Renal cortical epithelial cell (primary cell): Measurements from ENCODE around the gene GSTK1. TPM values are rescaled to one million over a fixed set of nuclear protein-coding genes. Genes with fewer than 3 reads are reported as not detected.

Experiments
- DNase-seq: peaks from one replicate; pipeline ENCODE4 v3.0.0-alpha.2; 2011; ENCODE audit warnings: low read depth
- total RNA-seq: library from RNA; depleted of rRNA; stranded (reverse); fragments of >200 nt; gene quantifications from 2 replicates; pipeline ENCODE4 v1.2.3, GENCODE V29; 2014

The GSTK1 gene
- total RNA-seq, 1 donor from 2014 or later: 123 TPM

DNA sequence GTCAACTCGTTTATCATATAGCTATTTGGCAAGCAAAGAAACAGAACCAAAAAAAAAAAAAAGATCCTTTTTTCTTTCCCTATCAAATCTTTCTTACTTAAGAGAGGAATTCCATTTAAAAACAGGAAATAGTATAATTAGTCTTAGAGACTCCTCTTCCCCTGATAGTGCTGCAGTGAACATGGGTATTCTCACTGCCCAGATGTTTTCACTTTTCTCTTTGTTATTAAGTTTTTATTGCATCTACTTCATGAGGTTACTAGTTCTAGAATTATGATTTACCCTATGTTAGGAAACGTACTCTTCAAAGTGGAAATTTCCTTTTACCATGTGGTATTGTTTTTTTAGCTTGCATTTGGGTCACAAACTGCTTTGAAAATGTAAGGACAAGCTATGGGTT, 33.4 kb downstream of the GSTK1 start:
- no peak for DNase-seq

DNA sequence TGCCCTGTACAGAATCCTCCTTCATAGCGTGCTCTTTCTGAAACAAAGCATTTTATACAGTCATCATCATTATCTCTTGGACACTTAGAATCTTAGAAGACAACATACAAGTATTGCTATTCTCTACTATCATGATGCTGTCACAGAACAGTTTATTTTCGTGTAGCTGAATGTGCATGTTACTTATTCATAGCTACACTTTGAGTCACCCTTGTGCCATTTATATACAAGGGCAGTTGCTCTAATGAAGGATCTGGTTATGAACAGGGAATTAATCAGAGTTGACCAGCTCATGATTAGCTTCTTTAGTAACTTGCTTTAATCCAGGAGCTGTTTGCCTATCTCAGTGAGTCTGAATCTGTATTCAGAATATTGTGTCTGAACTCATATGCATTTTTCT, 36.1 kb downstream of the GSTK1 start:
- peak; percentile 36 for DNase-seq

DNA sequence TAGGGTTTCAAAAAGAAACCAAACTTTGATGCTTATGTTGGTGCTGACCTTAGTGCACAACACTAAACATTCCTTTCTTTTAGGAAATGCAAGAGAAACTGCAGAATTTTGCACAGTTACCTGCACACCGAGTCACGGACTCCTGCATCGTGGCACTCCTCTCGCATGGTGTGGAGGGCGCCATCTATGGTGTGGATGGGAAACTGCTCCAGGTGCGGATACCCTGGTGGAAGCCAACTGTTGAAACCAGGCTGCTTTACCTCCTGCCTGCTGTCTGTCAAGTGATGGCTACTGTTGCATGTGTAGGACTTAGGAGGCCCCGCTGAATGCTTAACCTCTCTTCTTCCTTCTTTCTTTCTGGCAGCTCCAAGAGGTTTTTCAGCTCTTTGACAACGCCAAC, 36.6 kb downstream of the GSTK1 start:
- no peak for DNase-seq

DNA sequence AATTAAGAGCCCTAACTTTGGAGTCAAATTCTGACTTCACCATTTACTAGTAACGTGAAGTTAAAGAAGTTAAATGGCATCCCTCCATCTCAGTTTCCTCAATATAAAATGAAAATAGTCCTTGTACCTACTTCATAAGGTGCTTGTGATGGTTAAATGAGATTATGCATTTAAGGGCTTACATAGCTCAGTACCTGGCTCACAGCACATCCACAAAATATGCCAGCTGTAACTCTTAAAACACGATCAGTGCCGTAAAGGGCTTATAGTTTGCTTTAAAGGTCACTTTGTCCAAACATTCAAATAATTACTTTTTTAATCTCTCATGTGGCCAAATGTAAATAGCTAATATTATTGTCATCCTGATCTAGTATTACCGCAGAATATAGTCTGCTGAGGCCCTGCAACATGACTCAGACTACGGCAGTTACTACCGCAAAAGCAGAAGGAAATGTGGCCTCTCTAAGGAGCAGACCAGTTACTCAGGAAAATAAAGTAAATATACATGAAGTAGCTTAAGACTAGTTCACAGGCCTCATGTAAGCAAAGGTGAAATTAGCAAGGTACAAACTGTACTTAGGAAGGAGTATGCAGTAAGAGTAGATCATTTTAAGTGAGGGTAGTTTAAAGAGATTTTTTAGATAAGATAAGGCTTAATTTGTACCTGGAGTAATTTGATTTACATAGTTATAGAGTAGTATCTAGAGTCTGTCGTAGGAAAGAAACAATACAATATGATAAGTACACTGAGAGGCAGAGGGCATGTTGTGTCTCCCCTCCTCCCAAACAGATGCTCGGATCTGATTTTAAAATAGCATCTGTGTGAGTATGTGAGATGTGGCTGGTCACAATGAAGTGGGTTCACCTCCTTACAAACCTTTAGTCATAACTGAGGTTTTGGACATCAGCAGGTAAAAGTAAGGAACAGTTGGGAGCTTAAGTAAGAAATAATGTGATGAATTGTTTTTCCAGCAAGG, 38.0 kb downstream of the GSTK1 start:
- no peak for DNase-seq

DNA sequence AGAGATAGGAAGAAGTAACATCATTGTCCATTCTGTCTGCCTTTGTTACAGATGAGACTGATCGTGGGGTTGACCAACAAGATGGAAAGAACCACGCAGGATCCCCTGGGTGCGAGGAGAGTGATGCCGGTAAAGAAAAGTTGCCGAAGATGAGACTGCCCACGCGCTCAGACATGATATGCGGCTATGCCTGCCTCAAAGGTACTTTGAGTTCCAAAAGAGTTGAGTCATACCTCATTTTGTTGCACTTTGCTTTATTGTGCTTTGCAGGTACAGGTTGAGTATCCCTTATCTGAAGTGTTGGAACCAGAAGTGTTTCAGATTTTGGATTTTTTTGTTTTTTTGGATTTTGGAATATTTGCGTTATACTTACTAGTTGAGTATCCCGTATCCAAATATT, 40.5 kb downstream of the GSTK1 start:
- DNase-seq: no peak

DNA sequence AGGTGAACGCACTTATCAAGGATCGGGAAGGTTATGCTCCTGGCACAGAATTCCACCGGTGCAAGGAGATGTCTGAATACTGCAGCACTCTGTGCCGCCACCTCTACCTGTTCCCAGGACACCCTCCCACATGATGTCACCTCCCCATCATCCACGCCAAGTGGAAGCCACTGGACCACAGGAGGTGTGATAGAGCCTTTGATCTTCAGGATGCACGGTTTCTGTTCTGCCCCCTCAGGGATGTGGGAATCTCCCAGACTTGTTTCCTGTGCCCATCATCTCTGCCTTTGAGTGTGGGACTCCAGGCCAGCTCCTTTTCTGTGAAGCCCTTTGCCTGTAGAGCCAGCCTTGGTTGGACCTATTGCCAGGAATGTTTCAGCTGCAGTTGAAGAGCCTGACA, 41.7 kb downstream of the GSTK1 start:
- DNase-seq: no peak

- no peak for DNase-seq
Measured at GRCh38 chr7:143305423-143306070, 42.3 kb downstream of the GSTK1 start.

DNA sequence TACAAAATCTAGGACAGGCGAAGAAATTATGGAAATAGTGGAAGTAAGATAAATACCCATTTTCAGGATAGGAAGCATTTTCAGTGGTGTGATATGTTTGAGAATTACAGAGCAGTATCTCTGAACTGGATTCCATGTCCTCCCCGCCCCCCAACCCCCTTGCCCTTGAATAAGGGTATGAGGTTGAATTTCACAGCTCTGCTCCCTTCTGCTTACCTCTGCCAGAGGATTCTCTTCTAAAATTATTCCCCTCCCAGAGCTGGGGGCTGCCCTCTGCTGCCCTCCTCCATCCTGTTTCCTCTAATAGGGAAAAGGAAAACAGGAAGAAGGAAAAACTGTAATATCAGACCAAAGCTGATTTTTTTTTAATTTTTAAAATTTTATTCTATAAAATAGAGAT, 45.4 kb downstream of the GSTK1 start:
- DNase-seq: no peak

DNA sequence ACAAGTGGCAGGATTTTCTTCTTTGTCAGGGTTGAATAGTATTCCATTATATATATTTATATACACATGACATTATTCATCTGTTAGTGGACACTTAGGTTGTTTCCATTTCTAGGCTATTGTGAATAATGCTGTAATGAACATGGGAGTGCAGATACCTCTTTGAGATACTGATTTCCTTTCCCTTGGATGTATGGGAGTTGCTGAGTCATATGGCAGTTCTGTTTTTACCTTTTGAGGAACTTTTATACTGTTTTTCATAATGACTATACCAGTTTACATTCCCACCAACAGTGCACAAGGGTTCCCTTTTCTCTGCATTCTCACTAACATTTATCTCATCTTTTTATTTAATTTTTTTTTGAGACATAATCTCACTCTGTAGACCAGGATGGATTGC, 50.9 kb downstream of the GSTK1 start:
- DNase-seq: no peak

GRCh38 chr7:143315776-143316175, 52.5 kb downstream of the GSTK1 start, which contains the start of gene CLCN1:
Gene CLCN1 (plus strand): TSS chr7:143316111. CDS start chr7:143316213, 102 bp downstream.
- no peak for DNase-seq

DNA sequence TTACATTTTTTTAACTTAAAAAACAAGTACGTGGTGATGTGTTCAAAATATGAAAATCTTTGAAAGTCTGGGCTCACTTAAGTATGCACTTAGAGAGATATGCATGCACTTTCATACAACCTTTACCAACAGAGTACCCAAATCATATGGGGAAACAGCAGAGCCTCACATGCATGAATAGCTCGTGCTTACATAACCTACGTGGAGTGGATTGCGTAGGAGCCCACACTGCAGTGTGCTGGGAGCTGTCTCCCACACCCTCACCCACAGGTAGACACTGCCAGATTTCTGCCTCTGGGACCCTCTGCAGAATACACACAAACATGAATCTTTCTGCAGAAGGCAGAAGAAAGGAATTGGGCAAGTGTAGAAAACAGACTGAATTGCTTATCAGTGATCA, 53.3 kb downstream of the GSTK1 start:
- DNase-seq: no peak

DNA sequence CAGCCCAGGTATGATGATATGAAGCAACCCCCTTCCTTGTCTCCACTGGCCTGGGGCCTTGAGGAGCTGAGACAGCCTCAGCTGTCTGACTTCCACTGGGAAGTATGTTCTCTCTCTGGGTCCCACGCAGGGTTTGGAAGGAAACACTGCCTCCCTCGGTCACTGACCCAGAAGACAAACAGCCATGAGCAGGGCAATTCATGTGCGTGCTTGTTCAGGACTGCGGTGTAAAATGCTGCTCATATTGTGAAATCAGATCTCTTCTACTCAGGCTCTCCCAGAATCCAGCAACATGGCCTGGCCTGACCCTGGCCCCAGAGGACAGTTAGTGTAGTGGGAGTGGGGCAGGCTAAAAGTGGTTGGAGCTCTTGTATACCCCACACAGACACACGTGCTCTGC, 55.4 kb downstream of the GSTK1 start:
- DNase-seq: peak; percentile 85

Other genes starting within 250 kb of the GSTK1 start
- gene OR9A2, start 236.3 kb upstream of the GSTK1 start, total RNA-seq: not detected in 2 replicates
- not detected in 2 replicates for gene OR6V1, start 211.1 kb upstream of the GSTK1 start, total RNA-seq
- gene PIP, start 131.4 kb upstream of the GSTK1 start, total RNA-seq: not detected in 2 replicates
- gene TAS2R39, start 80.0 kb upstream of the GSTK1 start, total RNA-seq: not detected in 2 replicates
- gene TAS2R40, start 41.4 kb upstream of the GSTK1 start, total RNA-seq: not detected in 2 replicates
- 48.2 and 70.5 TPM in 2 replicates for gene TMEM139, start 21.5 kb downstream of the GSTK1 start, total RNA-seq
- 8.7 and 19.0 TPM in 2 replicates for gene CASP2, start 24.9 kb downstream of the GSTK1 start, total RNA-seq
- gene CLCN1, start 52.7 kb downstream of the GSTK1 start, total RNA-seq: not detected in 2 replicates
- 1.0 and 4.2 TPM in 2 replicates for gene FAM131B, start 99.3 kb downstream of the GSTK1 start, total RNA-seq
- 14.4 and 92.3 TPM in 2 replicates for gene ZYX, start 117.9 kb downstream of the GSTK1 start, total RNA-seq
- gene EPHA1, start 145.4 kb downstream of the GSTK1 start, total RNA-seq: 4.8 and 13.7 TPM in 2 replicates
- not detected in 2 replicates for gene TAS2R60, start 180.0 kb downstream of the GSTK1 start, total RNA-seq
- gene TAS2R41, start 214.4 kb downstream of the GSTK1 start, total RNA-seq: not detected in 2 replicates